ENCODE measurements around the gene DVL1.
"Not testable (repeated sequence)": the region's sequence is repeated elsewhere in the genome, so short reads cannot be mapped to it uniquely, and the experiment has no call there.

Gene DVL1

DNA sequence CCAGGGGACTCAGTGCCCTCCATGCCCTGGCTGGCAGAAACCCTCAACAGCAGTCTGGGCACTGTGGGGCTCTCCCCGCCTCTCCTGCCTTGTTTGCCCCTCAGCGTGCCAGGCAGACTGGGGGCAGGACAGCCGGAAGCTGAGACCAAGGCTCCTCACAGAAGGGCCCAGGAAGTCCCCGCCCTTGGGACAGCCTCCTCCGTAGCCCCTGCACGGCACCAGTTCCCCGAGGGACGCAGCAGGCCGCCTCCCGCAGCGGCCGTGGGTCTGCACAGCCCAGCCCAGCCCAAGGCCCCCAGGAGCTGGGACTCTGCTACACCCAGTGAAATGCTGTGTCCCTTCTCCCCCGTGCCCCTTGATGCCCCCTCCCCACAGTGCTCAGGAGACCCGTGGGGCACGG lies 21.0 kb downstream of the DVL1 start:
- in situ Hi-C loops (cut with MboI; ENCODE audit: low sequenced_read_pairs), result no loop called here

DNA sequence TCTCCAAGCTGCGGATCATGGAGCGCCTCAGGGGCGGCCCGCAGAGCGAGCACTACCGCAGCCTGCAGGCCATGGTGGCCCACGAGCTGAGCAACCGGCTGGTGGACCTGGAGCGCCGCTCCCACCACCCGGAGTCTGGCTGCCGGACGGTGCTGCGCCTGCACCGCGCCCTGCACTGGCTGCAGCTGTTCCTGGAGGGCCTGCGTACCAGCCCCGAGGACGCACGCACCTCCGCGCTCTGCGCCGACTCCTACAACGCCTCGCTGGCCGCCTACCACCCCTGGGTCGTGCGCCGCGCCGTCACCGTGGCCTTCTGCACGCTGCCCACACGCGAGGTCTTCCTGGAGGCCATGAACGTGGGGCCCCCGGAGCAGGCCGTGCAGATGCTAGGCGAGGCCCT lies 21.9 kb downstream of the DVL1 start:
- in situ Hi-C loops (cut with MboI; ENCODE audit: low sequenced_read_pairs), result no loop called here

- in situ Hi-C loops (cut with MboI; ENCODE audit: low sequenced_read_pairs), result no loop called here
Observed at GRCh38 chr1:1326075-1326605, 23.1 kb downstream of the DVL1 start.

- in situ Hi-C loops (cut with MboI; ENCODE audit: low sequenced_read_pairs), result no loop called here
Observed at GRCh38 chr1:1325288-1326074, 23.7 kb downstream of the DVL1 start.

DNA sequence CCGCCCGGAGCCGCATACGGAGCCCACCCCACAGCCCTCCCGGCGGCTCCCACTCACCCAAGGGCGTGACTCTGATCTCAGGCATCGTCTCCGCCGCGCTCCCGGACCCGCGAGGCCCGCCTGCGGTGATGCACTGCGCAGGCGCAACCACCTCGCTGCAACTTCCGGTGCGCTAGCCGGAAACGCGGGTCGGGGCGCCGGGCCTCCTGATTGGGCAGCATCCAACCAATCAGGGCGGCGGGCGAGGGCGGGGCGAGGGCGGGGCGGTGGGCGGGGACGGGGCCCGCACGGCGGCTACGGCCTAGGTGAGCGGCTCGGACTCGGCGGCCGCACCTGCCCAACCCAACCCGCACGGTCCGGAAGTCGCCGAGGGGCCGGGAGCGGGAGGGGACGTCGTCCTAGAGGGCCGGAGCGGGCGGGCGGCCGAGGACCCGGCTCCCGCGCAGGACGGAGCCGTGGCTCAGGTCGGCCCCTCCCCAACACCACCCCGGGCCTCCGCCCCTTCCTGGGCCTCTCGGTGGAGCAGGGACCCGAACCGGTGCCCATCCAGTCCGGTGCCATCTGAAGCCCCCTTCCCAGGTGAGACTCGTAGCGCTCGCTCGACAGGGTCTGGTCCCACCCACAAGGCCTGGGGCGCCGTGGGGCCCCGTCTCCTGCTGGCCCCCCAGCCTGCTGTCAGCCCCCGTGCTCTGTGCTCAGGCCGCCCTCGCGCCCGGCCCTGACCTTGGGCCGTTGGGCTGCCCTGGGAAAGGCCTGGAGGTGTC lies 24.5 kb downstream of the DVL1 start, which contains the start of the genes CPTP and INTS11:
CPTP (plus strand) TSS at position 279 of the 764 bp plus-strand sequence. CDS start 2,109 bp downstream, outside the sequence.
INTS11 (minus strand) TSS at position 137 of the 764 bp plus-strand sequence; CDS start at position 85, 52 bp downstream.
- in situ Hi-C loops (cut with MboI; ENCODE audit: low sequenced_read_pairs), result no loop called here

- in situ Hi-C loops (cut with MboI; ENCODE audit: low sequenced_read_pairs), result no loop called here
Observed at GRCh38 chr1:1324084-1324523, 25.1 kb downstream of the DVL1 start.

DNA sequence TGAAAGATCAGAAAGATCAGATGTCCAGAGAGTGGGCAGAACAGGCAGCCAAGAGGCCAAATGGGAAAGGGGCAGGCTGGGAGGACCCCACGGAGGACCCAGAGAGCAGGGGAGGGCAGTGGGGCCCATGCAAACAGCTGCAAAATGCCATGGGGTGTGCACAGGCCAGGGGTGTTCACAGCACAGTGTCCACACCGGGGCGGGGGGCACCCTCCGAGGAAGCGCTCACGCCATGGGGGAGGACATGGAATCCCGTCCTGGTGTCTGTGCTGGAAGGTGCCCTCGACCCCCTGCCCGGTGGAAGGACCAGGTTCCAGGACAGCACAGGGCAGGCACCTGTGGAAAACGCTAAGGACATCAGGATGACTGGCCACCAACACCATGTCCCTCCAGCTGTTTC lies 26.3 kb downstream of the DVL1 start:
- in situ Hi-C loops (cut with MboI; ENCODE audit: low sequenced_read_pairs), result no loop called here

- in situ Hi-C loops (cut with MboI; ENCODE audit: low sequenced_read_pairs), result no loop called here
Observed at GRCh38 chr1:1322418-1322817, 26.8 kb downstream of the DVL1 start.

DNA sequence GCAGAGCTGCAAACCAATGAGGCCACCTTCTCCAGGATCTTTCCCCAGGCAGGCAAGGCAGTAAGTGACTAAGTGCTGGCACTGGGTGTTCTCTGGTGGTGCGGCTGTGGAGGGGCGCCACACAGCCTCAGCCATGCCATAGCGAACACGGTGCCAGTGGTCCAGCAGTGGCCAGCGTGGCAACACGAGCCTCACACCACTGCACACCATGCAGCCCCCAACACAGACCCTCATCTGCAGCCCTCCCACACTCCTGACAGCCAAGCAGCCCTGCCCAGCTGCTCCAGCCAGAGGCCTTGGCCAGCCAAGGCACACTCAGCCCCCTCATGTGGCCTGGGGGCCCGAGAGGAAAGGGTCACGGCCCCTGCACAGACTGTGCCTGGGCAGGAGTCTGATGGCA lies 27.7 kb downstream of the DVL1 start:
- in situ Hi-C loops (cut with MboI; ENCODE audit: low sequenced_read_pairs), result no loop called here

GRCh38 chr1:1320666-1321448 lies 28.4 kb downstream of the DVL1 start:
- in situ Hi-C loops (cut with MboI; ENCODE audit: low sequenced_read_pairs), result no loop called here

- in situ Hi-C loops (cut with MboI; ENCODE audit: low sequenced_read_pairs), result no loop called here
Observed at GRCh38 chr1:1319646-1319941, 29.6 kb downstream of the DVL1 start.

- in situ Hi-C loops (cut with MboI; ENCODE audit: low sequenced_read_pairs), result no loop called here
Observed at GRCh38 chr1:1318777-1319645, 30.2 kb downstream of the DVL1 start.

DNA sequence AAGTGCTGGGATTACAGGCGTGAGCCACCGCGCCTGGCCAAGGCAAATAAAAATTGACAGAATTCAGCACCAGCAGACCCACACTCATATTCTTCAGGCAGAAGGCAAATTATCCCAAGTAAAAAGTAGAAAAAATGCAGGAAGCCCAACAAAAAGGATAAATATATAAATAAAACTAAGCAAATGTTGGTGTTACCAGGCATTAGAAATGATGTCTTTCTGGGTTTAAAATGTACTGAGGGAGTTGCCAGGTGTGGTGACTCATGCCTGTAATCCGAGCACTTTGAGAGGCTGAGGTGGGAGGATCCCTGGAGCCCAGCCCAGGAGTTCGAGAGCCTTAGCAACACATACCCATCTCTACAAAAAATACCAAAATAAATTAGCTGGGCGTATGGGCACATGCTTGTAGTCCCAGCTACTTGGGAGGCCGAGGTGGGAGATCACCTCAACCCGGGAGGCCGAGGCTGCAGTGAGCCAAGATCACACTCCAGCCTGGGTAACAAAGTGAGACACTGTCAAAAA lies 31.0 kb downstream of the DVL1 start:
- in situ Hi-C loops (cut with MboI; ENCODE audit: low sequenced_read_pairs), result no loop called here

GRCh38 chr1:1317420-1317819 lies 31.8 kb downstream of the DVL1 start:
- in situ Hi-C loops (cut with MboI; ENCODE audit: low sequenced_read_pairs), result no loop called here

DNA sequence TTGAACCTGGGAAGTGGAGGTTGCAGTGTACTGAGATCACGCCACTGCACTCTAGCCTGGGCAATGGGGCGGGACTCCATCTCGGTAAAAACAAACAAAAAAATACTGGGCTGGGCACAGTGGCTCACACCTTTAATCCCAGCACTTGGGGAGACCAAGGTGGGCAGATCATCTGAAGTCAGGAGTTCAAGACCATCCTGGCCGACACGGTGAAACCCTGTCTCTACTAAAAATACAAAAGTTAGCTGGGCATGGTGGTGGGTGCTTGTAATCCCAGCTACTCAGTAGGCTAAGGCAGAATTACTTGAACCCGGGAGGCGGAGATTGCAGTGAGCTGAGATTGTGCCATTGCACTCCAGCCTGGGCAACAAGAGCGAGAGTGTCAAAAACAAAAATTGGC lies 33.0 kb downstream of the DVL1 start:
- in situ Hi-C loops (cut with MboI; ENCODE audit: low sequenced_read_pairs), result not testable (repeated sequence)

DNA sequence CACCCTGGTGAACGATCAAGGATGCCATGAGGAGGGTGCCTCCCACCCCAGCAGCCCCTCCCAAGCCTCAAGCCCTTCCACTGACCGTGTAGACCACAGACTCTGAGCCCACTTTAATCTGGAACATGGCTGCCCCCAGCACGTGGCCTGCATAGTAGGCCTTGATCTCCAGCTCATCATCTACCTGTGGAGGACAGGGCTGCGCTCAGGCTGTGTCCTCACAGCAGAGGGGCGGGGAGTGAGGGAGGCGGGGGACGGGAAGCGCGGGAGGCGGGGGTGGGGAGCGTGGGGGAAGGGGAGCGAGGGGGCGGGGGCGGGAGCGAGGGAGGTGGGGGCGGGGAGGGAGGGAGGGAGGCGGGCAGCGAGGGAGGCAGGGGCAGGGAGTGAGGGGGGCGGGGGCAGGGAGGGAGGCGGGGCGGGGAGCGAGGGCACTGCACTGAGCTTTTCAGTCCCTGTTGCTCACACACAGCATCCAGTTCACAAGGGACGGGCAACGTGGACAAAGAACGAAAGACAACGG lies 33.7 kb downstream of the DVL1 start:
- in situ Hi-C loops (cut with MboI; ENCODE audit: low sequenced_read_pairs), result no loop called here

DNA sequence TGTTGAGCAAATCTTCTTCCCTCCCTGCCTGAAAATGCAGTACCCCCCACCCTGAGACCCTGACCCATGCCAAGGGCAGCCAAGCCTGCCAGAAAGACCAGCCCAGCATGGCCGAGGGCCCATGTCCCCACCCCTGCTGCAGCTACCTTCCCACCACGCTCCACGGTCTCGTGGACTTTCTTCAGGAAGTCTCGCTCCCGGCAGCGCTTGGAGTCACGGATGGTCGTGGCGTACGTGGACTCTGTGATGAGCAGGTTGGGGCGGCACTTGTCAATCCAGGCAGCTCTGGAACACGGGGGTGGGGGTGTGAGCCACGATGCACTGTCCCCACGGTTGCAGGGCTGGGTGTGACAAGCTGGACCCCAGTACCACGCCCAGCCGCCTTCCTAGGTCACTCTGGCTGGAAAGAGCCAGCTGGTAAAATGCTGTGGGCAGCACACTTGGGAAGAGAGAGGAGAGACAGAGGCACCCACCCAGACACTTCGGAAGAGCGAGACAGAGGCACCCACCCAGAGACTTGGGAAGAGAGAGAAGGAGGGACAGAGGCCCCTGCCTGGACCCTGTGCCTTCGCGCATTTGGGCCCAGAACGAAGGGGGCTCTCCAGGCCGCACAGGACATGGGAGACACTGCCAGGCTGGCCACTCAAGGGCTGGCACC lies 34.4 kb downstream of the DVL1 start:
- in situ Hi-C loops (cut with MboI; ENCODE audit: low sequenced_read_pairs), result no loop called here

- in situ Hi-C loops (cut with MboI; ENCODE audit: low sequenced_read_pairs), result no loop called here
Observed at GRCh38 chr1:1314237-1314586, 35.0 kb downstream of the DVL1 start.

DNA sequence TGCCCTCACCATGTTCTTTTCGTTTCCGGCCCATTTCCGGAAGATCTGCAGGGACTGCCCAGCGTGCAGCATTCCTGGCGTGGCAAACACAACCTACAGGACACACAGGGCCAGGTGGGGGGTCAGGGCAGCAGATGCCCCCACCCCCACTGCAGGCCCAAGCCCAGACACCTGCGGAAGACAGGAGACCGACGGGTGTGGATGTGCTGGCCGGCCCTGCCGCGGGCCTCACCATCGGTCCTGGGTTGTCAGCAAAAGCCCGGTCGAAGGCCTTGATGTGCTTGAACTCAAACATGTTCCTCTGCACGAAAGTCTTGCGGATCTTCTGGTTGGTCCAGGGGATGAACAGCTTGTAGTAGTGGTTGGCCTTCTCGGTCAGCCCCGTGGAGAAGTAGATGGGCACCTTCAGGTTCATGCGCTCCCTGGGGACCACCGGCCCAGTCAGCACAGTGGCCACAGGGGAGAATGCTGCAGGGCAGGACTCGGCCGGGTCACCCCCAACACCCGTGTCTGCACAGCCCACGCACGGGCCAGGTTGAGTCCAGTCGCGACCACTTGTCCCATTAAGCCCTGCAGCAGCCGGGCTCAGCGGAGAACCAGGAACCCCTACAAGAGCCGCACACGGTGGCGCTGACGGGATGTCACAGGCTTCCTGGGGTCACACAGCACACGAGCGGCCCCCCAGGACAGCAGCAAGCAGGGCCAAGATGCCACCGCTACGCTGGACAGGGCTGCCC lies 35.5 kb downstream of the DVL1 start:
- in situ Hi-C loops (cut with MboI; ENCODE audit: low sequenced_read_pairs), result no loop called here

All from HL-60/S4 treated with phorbol 12-myristate 13-acetate at 8.2 ng/mL for 4 days and 3 days (cell line).